CD4-positive, alpha-beta T cell treated with Interleukin-17A for 1 hour (primary cell): Measurements from ENCODE around the gene SMS.
"Not testable (repeated sequence)": the region's sequence is repeated elsewhere in the genome, so short reads cannot be mapped to it uniquely, and the experiment has no call there.

Experiments used
- DNase-seq: peaks from one replicate; pipeline ENCODE4 v3.0.0-alpha.2; 2020

The SMS gene

GRCh38 chrX:21940356-21940829 lies at the start of gene SMS:
Gene SMS, plus strand, starts transcription at chrX:21940709. Its CDS starts 116 bp downstream, at chrX:21940825.
- peak; percentile 53 for DNase-seq

GRCh38 chrX:21905313-21905712 lies 35.2 kb upstream of the SMS start:
- no peak for DNase-seq

- DNase-seq = no peak
Observed at GRCh38 chrX:21905953-21906352, 34.6 kb upstream of the SMS start.

GRCh38 chrX:21907260-21907659 lies 33.2 kb upstream of the SMS start:
- DNase-seq = no peak

- no peak for DNase-seq
Observed at GRCh38 chrX:21911481-21911880, 29.0 kb upstream of the SMS start.

- DNase-seq = no peak
Observed at GRCh38 chrX:21912220-21912619, 28.3 kb upstream of the SMS start.

- DNase-seq = no peak
Observed at GRCh38 chrX:21912989-21913388, 27.5 kb upstream of the SMS start.

- no peak for DNase-seq
Observed at GRCh38 chrX:21926116-21926515, 14.4 kb upstream of the SMS start.

GRCh38 chrX:21926527-21927278 lies 13.8 kb upstream of the SMS start:
- no peak for DNase-seq

- DNase-seq = no peak
Observed at GRCh38 chrX:21929209-21929608, 11.3 kb upstream of the SMS start.

- no peak for DNase-seq
Observed at GRCh38 chrX:21930986-21931385, 9.5 kb upstream of the SMS start.

GRCh38 chrX:21932292-21933002 lies 8.1 kb upstream of the SMS start:
- no peak for DNase-seq

GRCh38 chrX:21933077-21933476 lies 7.4 kb upstream of the SMS start:
- DNase-seq = no peak

GRCh38 chrX:21934414-21934813 lies 6.1 kb upstream of the SMS start:
- DNase-seq = no peak

GRCh38 chrX:21939906-21940305 lies 603 bp upstream of the SMS start:
- no peak for DNase-seq

GRCh38 chrX:21943460-21944135 lies 3.1 kb downstream of the SMS start:
- DNase-seq = no peak

GRCh38 chrX:21944136-21944615 lies 3.7 kb downstream of the SMS start:
- DNase-seq = no peak

- no peak for DNase-seq
Observed at GRCh38 chrX:21946925-21947641, 6.6 kb downstream of the SMS start.

- no peak for DNase-seq
Observed at GRCh38 chrX:21947671-21948070, 7.2 kb downstream of the SMS start.

- no peak for DNase-seq
Observed at GRCh38 chrX:21948897-21949578, 8.5 kb downstream of the SMS start.

- DNase-seq = no peak
Observed at GRCh38 chrX:21949689-21950088, 9.2 kb downstream of the SMS start.

GRCh38 chrX:21950557-21950956 lies 10.0 kb downstream of the SMS start:
- not testable (repeated sequence) for DNase-seq
